Kidney (tissue), 14 donors: ENCODE measurements around the gene POR. TPM values are rescaled to one million over a fixed set of nuclear protein-coding genes. Genes with fewer than 3 reads are reported as not detected.

Source experiments
- DNase-seq, 5 donors: peaks; one replicate each; pipeline ENCODE4 v3.0.0-alpha.2; 2013 to 2020
- FAIRE-seq: peaks from 2 replicates; lab custom pipeline; 2012; peaks lifted over from hg19 to GRCh38; lab: Jason Lieb, UNC
- H3K27ac ChIP-seq, 2 donors: one replicate each; pipeline ENCODE4 v1.7.0; 2013; ENCODE audit warnings: low read depth in 2 of 2, low read length in 2 of 2, inconsistent platforms in 1 of 2
- H3K27me3 ChIP-seq: one replicate; pipeline ENCODE4 v1.7.1; 2013; ENCODE audit warnings: low read length, inconsistent platforms; ENCODE audit not compliant: control insufficient read depth, insufficient read depth
- H3K36me3 ChIP-seq, 3 donors: one replicate each; pipeline versions ENCODE4 v1.7.0 to v1.7.1; 2013; ENCODE audit warnings: low read length in 3 of 3, control low read depth in 1 of 3, inconsistent platforms in 1 of 3; ENCODE audit not compliant: insufficient read depth in 3 of 3, control insufficient read depth in 2 of 3
- H3K4me1 ChIP-seq, 3 donors: one replicate each; pipeline versions ENCODE4 v1.7.0 to v1.7.1; 2013; ENCODE audit warnings: low read length in 3 of 3, inconsistent platforms in 1 of 3, low read depth in 1 of 3; ENCODE audit not compliant: control insufficient read depth in 2 of 3, insufficient read depth in 2 of 3
- H3K4me3 ChIP-seq, 3 donors: one replicate each; pipeline versions ENCODE4 v1.7.0 to v1.8.1; 2013; ENCODE audit warnings: low read length in 3 of 3, control low read depth in 1 of 3, inconsistent platforms in 1 of 3
- H3K9ac ChIP-seq, 3 donors: one replicate each; pipeline versions ENCODE4 v1.7.0 to v1.7.1; 2013; ENCODE audit warnings: low read length in 3 of 3, control low read depth in 1 of 3, inconsistent platforms in 1 of 3
- H3K9me3 ChIP-seq, 3 donors: one replicate each; pipeline versions ENCODE4 v1.7.0 to v1.7.1; 2013; ENCODE audit warnings: low read length in 3 of 3, control low read depth in 1 of 3, inconsistent platforms in 1 of 3; ENCODE audit not compliant: control insufficient read depth in 2 of 3, insufficient read depth in 1 of 3
- CTCF ChIP-seq: IDR thresholded peaks from 3 replicates; pipeline ENCODE4 v1.5.1; 2012; ENCODE audit warnings: mild to moderate bottlenecking, moderate library complexity, borderline replicate concordance; ENCODE audit not compliant: insufficient read depth; ENCODE audit errors: extremely low read depth
- intact Hi-C: fragments of 100-400 bp; cut with DNase I; formaldehyde crosslinking; loops from one replicate; pipeline ENCODE4 v1.11.1; 2022
- polyA plus RNA-seq: library from polyadenylated mRNA; stranded (reverse); fragments of 350-450 nt; fragmentation: Illumina TruSeq; extraction: RNeasy Lipid Tissue Mini Kit (QIAGEN cat#74804); gene quantifications from one replicate; pipeline ENCODE4 v1.2.3, GENCODE V29; 2014; ENCODE audit warnings: low read depth, low replicate concordance; ENCODE audit not compliant: insufficient read depth
- total RNA-seq: library from RNA; stranded (reverse); fragmentation: NEBNext Ultra II Directional; extraction: Animal tissue kit (Norgen Biotek cat#: 25700); gene quantifications from one replicate; pipeline ENCODE4 v1.2.1, GENCODE V29; 2021
- donor health status: control.
- donor health status: control.
- donor health status: control.
- donor health status: control.
- donor health status: control.
- donor health status: DM: yes; HTN: yes; CAD: no.
- donor health status: Normal renal cell carcinoma (clear cell type).

Gene POR
- total and polyA plus RNA-seq, 2 donors from 2014 or later = 122 to 130 TPM

DNA sequence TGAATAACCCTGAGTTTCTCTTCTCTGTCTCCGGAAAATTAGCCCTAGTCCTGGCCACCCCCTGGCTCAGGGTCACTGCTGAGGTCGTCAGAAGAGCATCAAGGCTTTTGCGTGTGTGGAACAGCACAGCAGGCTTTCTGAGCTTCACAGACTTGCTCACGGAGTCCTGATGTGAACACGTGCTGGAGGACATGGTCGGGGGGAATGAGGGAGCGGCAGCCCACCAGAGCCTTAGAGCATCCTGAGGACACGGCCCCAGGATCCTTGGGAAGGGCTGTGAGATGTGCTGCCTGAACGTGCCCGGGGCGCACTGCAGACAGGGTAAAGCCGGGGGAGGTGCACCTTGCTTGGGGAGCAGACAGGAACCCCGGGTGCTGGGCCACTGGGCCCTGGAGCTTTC is 50.7 kb downstream of the POR start:
- Histone ChIP-seq H3K27me3 (no peaks in the 10 kb centered on the region), H3K9me3 (no peaks in the 10 kb centered on the region), H3K27ac (peak overlapping the region; percentile 87), H3K4me3 (no peak overlapping the region), H3K9ac (peak overlapping the region in 1 of 3 donors; percentile 48), H3K36me3 (no peaks in the 10 kb centered on the region), H3K4me1 (peaks cover 0 to 54% (median 45%) of the 10 kb centered on the region in 3 donors)
- TF ChIP-seq CTCF = no peak
- intact Hi-C loops = no loop called here
- DNase-seq (peak in 1 of 5 donors; percentile 46), FAIRE-seq (no peak)

GRCh38 chr7:75966190-75966961 is 51.4 kb downstream of the POR start:
- FAIRE-seq (no peak), DNase-seq (peak in 4 of 5 donors; percentile 51 to 86 (median 64))
- Histone ChIP-seq H3K36me3 (no peaks in the 10 kb centered on the region), H3K9me3 (no peaks in the 10 kb centered on the region), H3K9ac (peak overlapping the region in 1 of 3 donors; percentile 48), H3K27me3 (no peaks in the 10 kb centered on the region), H3K4me1 (peaks cover 0 to 54% (median 45%) of the 10 kb centered on the region in 3 donors), H3K27ac (peak overlapping the region; percentile 87 to 89), H3K4me3 (no peak overlapping the region)
- intact Hi-C loops = no loop called here
- TF ChIP-seq CTCF = no peak

- intact Hi-C loops = no loop called here
- TF ChIP-seq CTCF = no peak
- no peak overlapping the region for H3K4me3 ChIP-seq
- peak overlapping the region in 1 of 3 donors; percentile 40 for H3K9ac ChIP-seq
- H3K27ac ChIP-seq = peak overlapping the region; percentile 71 to 89
- FAIRE-seq (no peak), DNase-seq (no peak)
- no peaks in the 10 kb centered on the region for H3K27me3 ChIP-seq
- H3K36me3 ChIP-seq = no peaks in the 10 kb centered on the region
- no peaks in the 10 kb centered on the region for H3K9me3 ChIP-seq
- peaks cover 0 to 55% (median 48%) of the 10 kb centered on the region in 3 donors for H3K4me1 ChIP-seq
These were observed 52.1 kb downstream of the POR start for GRCh38 chr7:75967055-75967454.
